GM10248 (cell line): ENCODE measurements around the gene HAUS5.

Source experiments
- CTCF ChIA-PET: fragments of 300-600 bp; sonication (Branson Sonifier 250); formaldehyde crosslinking; extraction: SDS; loops from one replicate; lab custom pipeline; 2021; ENCODE audit warnings: antibody characterized with exemption; lab: Yijun Ruan, JAX
- POLR2A ChIA-PET: fragments of 350-650 bp; sonication (Branson Sonifier 250); formaldehyde crosslinking; extraction: SDS; loops from one replicate; lab custom pipeline; 2020; ENCODE audit warnings: antibody characterized with exemption; lab: Yijun Ruan, JAX
- DNase-seq: peaks from one replicate; pipeline ENCODE4 v3.0.0; 2012; ENCODE audit errors: extremely low spot score
- CTCF ChIP-seq: IDR thresholded peaks from 2 replicates; pipeline ENCODE4 v1.5.1; 2012; ENCODE audit warnings: mild to moderate bottlenecking, low read depth; ENCODE audit errors: extremely low read depth, missing control alignments, control extremely low read depth

HAUS5 gene

GRCh38 chr19:35673121-35673804 lies 60.7 kb downstream of the HAUS5 start:
- DNase-seq: peak; percentile 77
- POLR2A ChIA-PET: interaction anchor here (0.5 to 1.1 kb wide), 4 partner anchors 11 to 204 kb away, joined by 3 to 5 read pairs (median 4); partner anchors contain the start of gene COX6B1

More at GRCh38 chr19:35673121-35673804, 60.7 kb downstream of the HAUS5 start:
- no peak for TF ChIP-seq CTCF
- CTCF ChIA-PET: interaction anchor here (0.8 to 2.5 kb wide), 9 partner anchors 9 to 42 kb away, joined by 3 to 8 read pairs (median 4); partner anchors contain the start of gene COX6B1
